HG02981 (cell line): ENCODE data around the gene DNAJC18.
"Not testable (repeated sequence)": the region's sequence is repeated elsewhere in the genome, so short reads cannot be mapped to it uniquely, and the experiment has no call there.

ENCODE experiments used
- ATAC-seq: cut with Tn5 transposase; IDR thresholded peaks from one replicate; pipeline ENCODE4 v1.9.1; 2021; ENCODE audit warnings: mild to moderate bottlenecking, moderate library complexity; ENCODE audit not compliant: unreplicated experiment

DNAJC18 gene

DNA sequence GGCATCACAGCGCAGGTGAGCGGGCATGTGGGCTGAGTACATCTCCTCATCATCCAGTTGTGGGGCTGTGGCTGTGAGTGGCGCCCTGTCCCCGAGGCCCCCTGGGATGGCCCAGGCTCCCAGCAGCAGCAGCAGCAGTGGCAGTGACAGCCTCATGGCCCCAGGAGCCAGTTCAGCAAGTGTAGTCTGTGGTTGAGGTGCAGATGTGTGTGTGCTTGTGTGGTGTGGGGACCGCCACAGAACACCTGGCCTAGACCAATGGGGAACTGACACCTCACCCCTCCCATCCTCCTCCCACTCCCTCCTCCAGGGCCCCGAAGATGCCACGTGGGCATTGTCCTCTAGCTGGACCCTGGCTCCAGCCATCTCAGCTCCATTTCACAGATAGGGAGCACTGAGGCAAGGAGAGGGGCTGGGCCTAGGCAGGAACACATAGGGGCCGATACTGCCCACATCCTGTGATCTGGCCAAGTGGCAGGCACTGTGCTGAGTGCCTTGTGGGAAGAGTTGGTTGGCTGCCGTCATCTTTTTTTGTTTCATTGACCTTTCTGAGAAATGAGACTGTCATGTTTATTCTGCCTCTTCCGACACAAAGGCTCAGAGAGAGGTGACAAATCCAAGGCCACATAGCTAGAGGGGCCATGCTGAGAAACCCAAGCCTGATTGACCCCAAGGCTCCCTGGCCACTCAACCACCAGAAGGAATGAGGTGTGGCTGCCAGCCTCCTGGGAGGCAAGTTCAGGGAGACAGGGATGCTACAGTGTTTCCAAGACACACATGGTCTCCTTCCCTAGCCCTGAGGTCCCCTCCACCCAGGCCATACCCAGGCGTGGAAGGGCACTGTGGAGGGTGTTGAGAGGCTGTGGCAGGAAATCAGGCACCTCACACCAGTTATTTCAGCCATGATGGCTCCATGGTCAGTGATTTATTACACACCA is 49.4 kb downstream of the DNAJC18 start, which contains the start of gene MZB1:
TSS of gene MZB1 (minus strand) at position 213 of the 938 bp plus-strand sequence. CDS start at position 156, 57 bp downstream.
- ATAC-seq = peak; percentile 40

DNA sequence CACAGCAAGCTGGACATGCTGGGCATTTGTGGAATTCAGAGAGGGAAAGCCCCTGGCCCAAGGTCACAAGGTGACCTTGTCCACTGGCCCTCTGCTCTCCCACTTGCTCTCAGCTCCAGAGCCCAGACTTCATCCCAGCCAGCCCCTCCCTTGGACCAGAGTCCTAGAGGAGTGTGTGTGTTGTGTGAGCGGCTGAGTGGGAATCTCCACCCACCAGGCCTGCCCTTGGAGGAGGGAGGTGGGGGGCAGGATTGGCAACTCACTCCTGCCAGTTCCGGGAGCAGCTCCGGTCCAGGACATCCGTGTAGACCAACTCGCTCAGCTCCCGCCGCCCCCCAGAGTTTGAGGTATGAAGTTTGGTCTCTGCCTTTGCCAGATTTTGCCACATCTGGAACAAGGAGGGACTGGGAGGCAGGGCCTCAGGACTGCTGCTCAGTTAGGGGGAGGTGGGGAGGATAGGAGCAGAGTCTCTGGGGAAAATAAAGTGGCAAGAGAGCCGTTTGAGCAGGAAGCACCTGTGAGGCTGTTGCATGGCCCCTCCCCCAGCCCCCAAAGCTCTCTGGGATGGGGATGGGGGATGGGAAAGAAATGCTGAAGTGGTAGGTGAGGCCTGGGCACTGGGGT is 51.0 kb downstream of the DNAJC18 start:
- no peak for ATAC-seq

DNA sequence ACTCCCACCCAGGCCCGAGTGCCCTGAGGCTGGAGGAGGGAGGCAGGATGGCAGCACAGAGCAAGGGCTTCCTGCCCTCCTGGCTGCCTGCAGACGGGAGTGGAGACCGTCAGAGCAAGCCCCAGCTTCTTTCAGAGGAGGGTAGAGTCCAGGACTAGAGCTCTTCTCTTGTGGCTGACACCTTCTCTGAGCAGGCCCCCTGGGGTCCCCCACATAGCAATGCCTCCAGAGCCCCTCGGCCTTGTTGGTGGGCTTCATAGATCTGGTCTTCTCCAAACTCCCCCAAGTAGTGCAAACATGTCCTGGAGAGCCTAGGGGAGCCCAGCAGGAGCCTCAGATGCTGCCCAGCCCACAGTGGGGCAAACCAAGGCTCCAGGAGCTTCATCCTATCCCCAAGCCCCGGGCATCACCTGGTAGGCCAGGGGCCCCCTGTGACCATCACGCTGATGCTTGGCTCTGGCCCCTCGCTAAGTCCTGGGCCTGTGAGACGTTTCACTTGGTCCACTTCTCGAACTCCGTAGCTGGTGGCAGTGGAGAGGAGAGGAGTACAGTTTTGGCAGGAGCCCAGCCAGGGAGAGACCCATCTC is 51.6 kb downstream of the DNAJC18 start:
- ATAC-seq = no peak

DNA sequence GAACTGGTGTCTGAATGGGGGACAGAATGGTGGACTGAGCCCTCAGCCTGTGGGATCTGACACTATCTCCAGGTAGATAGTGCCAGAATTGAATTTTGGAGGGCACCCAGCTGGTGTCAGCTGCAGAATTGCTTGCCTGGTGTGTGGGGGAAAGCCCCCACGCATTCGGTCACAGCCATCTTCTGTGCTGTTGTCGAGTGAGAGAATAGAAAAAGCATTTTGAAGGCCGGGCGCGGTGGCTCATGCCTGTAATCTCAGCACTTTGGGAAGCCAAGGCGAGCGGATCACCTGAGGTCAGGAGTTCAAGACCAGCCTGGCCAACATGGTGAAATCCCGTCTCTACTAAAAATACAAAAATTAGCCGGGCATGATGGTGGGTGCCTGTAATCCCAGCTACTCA is 52.4 kb downstream of the DNAJC18 start:
- not testable (repeated sequence) for ATAC-seq

DNA sequence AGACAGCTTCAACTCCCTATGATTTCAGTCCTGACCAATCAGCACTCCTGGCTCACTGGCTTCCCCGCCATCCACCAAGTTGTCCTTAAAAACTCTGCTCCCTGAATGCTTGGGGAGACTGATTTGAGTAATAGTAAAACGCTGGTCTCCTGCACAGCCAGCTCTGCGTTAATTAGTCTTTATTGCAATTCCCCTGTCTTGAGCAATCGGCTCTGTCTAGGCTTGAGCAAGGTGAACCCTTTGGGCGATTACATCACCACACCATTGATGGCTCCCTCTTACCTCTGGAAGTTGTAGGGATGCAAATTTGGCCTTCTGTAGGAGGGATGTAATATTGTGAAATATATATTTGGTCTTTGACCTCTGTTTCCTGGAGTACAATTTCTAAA is 53.3 kb downstream of the DNAJC18 start:
- no peak for ATAC-seq

DNA sequence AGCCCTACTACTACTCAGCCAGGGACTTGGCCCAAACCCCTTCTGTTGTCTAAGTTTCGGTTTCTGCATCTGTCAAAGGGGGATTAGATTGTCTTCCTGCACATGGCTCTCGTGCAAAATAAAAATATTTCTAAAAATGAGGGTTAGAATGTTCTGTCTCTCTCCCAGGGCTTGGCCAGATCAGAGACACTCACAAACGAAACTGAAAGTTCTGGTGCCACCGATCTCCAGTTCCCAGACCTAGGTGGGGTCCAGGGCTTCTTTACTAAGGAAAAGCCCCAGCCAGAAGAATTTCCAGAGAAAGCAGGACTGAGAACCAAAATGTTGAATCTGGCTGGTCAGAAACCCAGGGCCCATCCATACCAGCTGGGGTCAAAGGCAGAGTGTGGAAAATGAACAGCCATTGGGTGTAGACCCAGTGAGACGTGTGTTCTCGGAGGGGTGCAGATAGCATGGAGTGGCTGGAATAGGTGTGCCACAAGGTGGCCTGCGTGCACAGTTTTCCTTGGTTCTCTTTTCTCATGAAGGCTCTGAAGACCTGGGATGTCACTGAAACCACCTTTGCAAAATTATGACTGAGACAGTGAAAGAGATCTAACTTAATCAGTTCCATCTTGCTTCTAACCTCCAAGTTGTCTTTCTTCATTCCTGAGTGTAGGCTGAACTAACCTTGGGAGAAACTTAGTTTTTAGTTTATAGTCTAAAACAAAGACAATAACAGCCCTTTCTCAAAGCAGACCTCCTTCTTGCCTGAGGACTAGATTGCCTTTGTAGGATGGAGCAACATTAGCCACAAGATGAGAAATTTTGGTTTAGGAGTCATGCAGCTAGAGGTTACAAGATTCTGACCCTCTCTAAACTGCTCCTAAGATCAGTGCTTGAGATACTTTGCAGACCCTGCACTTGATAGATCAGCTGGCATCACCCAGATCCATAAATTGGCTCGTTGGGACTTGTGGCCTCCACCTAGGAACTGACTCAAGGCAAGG is 54.0 kb downstream of the DNAJC18 start:
- no peak for ATAC-seq

DNA sequence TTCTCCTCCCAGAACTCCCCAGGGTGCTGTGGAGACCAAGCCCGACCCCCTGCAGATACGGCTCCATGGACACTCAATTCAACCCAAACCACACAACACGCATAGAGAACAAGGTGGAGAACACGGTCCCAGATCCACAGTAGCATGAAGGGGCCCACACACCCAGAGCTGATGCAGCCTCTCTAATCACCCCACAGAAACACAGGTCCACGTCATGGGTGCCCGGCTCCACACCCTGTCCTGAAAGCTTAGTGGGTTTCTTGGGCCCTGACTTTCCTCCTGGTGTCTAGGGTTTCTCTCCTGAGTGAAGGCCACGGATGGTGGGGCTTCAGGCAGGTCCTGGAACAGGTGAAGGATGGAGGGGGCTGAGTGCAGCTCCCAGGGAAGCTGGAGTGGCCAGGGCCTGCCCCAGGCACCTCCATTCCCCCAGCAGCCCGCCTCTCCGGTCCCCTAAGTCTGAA is 54.7 kb downstream of the DNAJC18 start:
- no peak for ATAC-seq

DNA sequence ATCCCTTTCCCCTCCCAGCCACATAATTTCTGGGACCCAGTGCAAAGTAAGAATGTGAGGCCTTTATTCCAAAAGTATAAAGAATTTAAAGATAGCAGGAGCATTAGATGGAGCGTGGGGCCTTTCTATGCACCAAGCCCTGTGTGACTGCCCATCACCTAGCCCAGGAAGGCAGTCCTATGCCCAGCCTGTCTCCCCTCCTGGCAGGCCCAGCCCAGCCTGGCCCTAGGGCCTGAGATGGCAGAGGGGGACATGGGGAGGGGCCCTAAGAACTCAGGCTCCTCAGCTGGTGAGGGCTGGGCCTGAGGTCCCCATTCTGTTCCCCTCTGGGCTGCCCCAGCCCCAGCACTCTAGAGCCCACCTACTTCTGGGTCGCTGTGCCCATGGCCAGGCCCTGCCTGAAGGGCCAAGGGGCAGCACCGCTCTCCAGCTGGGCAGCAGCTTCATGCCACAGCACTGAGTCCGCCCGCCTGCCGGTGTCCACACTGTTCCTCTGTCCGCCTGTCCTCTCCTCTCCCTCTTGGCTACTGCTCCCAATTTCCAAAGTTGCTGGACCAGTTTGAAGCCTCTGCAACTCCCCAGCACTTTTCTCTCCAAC is 55.2 kb downstream of the DNAJC18 start:
- no peak for ATAC-seq

DNA sequence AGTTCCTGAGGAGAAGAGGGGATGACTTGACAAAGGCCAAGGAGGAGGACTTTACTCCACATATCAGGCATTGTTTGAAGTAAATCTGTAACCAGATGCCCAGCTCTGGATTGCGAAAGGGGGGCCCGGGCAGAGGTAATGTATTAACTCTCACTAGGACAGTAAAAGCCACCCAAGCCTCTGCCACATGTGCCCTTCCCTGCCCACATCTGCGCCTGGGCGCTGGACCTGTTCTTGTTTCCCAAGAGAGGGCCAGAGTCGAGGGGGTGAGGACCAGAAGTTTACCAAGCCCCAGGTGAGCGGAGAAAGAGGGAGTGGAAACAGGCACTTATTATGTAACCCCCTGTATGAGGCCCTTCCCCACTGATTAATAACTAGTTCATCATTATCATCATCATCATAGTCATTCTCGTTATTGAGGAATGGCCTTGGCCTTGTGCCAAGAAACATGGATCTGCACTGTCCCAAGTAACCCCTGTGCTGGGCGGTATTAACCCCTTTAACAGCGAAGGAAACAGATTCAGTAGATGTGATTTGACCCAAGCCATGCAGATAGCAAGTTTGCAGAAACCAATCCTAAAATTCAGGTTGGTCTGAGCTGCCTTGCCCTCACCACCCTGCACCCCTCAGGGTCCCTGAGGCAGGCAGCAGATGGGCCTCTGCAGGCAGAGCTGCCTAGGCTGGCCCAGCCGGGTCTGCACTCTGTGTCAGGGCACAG is 55.9 kb downstream of the DNAJC18 start, which contains the start of gene SLC23A1:
TSS of gene SLC23A1 (minus strand) at position 23 of the 718 bp plus-strand sequence. CDS start 44 bp downstream, outside the sequence.
- no peak for ATAC-seq

DNA sequence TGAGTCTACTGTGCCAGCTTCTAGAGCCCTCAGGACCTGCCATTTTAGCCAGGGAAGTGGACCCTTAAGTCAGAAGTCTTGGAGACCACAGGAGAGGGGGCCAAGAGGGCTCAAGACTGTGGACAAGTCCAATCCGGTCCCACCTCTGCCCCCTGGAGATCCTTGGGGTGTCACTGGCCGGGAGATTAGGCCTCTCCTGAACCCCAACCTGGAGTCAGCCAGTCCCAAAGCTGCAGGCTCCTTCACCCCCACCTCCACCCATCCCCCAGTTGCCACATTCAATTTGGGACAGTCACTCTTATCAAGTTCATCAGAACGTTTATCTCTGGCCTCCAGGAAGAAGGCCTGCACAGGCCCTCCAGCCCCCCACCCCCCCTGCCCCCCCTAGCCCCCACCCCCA is 56.5 kb downstream of the DNAJC18 start:
- ATAC-seq = no peak

DNA sequence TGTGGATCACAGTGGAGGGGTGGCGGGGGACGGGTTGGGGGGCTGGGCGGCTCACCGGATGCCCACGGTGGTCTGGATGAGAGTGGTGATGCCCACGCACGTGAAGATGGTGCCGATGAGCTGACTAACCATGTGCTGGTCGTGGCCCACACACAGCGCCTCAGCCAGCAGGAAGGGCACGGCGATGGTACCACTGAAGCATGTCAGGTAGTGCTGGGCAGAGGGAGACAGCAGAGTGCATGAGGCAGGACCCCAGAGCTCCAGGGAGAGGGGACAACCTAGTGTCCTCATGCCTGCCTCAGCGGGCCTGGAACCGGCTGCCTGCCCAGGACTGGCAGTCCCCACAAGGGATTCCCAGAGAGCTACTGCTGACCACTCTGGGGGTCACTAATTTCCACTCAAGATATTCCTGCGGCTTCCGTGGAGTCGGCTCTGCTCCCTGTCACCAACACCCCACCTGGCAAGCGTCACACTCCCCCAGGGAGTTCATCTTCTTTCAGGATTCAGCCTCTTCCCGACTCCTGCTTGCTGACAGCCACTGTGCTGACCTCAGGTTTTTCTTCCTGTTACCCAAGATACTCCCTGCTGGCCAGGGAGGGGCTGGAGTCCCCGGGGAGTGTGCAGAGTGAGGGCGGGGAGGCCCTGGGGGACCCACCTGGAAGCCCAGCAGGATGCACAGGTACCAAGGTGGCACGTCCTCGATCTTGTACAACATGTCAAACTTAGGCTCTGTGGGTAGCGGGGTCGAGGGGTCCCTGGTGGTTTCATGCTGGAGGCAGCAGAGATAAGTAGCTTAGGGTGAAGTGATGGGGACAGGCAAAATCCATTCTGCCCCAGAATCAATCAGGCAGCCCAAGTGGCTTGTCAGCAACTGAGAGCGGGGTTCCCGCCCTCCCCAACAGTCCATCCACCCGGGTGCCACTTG is 57.2 kb downstream of the DNAJC18 start:
- no peak for ATAC-seq

DNA sequence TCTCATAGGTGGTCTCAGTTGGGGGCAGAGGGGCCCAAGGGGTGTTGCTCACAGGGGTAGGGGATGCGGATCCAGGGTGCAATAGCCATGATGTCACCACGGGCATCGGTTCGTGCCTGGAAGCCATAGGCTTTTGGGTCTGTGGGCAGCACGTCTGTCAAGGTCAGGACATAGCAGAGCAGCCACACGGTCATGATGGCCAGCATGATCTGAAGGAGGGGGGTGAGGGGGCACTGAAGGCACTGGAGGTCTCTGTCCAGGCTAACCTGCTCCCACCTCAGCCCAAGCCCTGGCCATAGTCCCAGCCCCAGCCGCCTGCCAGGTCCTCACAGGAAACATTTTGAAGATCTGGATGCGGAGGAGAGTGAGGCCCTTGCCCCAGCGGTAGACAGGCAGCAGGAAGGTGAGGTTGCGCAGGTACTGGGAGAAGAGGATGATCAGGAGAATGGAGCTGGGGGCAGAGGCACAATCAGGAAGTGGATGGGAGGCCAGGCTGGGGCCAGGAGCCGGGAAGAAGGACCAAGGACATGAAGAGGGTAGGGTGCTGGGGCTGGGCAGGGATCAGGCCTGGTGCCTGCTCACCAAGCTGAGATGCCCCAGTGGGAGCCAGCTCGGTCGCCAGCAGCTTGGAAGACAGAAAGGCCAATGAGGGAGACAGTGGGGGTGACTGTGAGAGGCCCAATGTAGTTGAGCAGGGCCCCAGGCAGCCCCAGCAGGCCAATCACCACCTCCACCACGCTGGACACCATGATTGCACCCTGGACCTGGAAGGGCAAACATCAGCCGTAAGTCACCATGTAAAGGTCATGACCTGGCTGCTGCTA is 59.5 kb downstream of the DNAJC18 start:
- no peak for ATAC-seq

DNA sequence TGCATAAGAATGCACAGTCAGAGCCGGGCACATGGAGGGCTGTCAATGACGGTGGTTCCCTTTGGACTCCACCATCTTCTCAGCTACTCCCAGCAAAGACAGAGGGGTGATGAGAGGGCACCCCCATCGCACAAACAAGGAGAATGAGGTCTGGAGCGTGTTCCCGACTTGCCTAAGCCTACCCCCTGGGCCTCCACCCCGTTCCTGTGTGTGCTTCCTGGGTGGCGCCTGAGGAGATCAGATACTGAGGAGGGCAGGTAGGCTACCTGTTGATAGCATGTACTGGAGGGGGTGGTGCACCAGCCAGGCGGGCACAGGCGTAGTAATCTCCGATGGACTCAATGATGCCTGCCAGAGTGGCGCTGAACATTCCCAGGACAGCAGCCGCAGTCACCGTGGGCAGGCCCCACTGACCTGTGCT is 60.4 kb downstream of the DNAJC18 start:
- ATAC-seq = no peak

DNA sequence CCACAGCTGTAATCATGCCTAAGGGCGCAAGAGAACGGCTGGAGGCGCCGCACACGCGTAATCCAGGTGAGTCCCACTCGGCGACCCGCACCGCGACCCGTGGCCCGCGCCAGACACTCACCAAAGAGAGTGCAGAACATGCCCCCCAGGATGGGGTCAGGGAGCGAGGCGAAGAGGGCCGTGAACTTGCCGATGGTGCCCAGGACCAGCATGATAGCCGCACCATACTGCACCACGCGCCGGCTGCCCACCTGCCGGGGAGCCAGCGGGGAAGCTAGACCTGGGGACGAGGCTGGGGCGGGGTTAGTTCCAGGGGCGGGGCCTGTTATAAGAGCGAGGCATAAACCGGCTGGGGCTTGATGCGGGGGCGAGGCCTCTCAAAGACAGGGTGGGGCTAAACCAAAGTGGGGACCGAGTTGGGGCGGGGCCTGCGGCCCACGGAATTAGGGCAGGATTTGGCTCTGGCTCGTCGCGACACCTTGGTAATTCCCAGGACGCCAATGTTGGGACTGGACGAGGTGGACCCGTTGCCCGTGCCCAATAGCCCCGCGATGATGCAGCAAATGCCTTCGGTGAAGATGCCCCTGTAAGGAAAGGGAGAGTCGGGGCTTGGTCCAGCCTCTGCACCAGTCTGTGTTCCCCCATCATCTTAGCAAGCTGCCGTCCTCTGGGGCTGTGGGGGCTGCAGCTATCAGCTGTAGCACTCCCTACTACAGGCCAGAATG is 61.1 kb downstream of the DNAJC18 start:
- ATAC-seq = no peak

DNA sequence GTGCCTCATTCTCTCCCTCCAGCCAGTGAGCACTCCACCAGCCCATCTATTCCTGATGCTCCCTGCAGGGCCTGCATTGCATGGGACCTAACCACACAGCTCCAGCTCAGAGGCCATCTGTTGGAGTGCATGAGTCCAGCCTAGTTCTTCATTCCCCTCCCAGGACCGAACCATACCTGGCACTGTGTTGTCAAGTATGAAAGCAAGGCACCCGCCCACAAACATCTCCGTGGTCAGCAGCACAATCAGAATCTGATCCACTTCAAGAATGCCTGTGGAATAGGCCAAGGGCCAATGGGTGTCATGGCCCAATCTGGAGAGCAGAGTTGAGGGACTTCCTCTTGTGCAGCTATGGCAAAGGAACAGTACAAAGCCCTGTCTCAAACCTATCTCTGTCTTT is 62.1 kb downstream of the DNAJC18 start:
- ATAC-seq = no peak

DNA sequence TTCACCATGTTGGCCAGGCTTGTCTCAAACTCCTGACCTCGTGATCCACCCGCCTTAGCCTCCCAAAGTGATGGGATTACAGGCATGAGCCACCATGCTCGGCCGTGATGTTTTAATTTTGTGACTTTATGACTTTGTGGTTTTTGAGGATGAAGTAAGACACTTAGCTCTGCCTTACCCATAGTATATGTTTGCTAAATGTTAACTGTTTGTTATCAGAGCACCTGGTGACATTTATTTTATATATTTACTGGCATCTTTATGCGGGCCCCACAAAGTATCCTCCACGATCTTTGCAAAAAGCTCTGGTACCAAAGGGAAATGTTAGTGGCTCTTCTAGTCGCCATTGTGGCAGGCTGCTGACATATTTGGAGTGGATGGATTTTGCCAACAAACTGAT is 63.0 kb downstream of the DNAJC18 start:
- ATAC-seq = no peak

DNA sequence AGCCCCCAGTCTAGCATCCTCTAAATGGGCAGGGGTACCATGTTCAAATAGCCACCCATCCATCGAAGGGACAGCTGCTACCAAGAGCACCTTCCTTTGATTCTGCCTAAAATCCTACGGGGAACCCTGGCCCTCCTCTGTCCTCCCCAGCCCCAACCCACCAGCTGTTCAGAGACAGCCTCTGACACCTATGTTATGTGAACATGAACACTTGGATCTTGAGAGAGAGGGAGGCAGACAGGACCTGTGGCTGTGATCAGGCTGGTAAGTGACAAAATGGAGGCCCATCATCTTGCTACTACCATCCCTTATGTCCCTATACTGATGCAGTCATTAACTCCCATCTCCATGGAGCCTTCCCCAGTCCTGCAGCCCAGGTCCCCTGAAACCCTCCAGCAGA is 64.4 kb downstream of the DNAJC18 start:
- no peak for ATAC-seq
